Right lobe of liver (tissue), 4 donors: ENCODE results near the gene ZNF766.
A peak's percentile ranks its signal among the peaks of the same experiment; 100 is the strongest.

Source experiments
- POLR2A ChIP-seq: fragments of 450-650 bp; IDR thresholded peaks from one replicate; pipeline ENCODE4 v1.6.1; 2017; ENCODE audit warnings: antibody characterized with exemption, mild to moderate bottlenecking
- TF ChIP-seq, protein P1 (sequence below), 4 donors: fragments of 200-600 bp in 3 of 4; fragments of 450-650 bp in 1 of 4; IDR thresholded peaks; one replicate each; pipeline versions ENCODE4 v1.5.1 to v1.8.0; 2016 to 2022; ENCODE audit warnings: antibody characterized with exemption in 4 of 4, mild to moderate bottlenecking in 2 of 4
- donor health status: DM: no; HTN: no; CAD: no.
- donor health status: DM: no; HTN: no; CAD: no.
- donor health status: DM: no; HTN: yes; CAD: no.

DNA sequence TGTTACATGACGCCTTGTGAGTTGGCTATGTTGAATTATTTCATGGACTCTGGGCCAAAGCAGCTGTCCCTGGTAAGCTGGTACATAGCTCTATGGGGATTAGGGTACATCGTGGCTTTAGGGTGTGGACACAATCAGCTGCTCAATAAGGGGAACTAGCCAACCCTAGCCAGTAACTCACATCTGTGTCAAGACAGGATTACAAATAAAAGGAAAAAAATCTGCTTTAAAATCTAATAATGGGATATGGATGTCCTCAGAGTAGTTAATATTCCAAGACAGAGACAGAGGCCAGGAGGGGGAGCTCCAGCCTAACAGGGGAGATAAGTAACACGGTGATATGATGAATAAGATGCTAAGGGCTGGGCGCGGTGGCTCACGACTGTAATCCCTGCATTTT is 21.1 kb upstream of the ZNF766 start:
- no peak for TF ChIP-seq POLR2A
- TF ChIP-seq, protein P1, sequence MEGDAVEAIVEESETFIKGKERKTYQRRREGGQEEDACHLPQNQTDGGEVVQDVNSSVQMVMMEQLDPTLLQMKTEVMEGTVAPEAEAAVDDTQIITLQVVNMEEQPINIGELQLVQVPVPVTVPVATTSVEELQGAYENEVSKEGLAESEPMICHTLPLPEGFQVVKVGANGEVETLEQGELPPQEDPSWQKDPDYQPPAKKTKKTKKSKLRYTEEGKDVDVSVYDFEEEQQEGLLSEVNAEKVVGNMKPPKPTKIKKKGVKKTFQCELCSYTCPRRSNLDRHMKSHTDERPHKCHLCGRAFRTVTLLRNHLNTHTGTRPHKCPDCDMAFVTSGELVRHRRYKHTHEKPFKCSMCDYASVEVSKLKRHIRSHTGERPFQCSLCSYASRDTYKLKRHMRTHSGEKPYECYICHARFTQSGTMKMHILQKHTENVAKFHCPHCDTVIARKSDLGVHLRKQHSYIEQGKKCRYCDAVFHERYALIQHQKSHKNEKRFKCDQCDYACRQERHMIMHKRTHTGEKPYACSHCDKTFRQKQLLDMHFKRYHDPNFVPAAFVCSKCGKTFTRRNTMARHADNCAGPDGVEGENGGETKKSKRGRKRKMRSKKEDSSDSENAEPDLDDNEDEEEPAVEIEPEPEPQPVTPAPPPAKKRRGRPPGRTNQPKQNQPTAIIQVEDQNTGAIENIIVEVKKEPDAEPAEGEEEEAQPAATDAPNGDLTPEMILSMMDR (IDR thresholded peaks at IDR 0.05) = peak; percentile 40 to 45 (median 44)
